Activated naive CD4-positive, alpha-beta T cell treated with anti-CD3 and anti-CD28 coated beads, Interleukin-2, amount 50 U/mL, for 72 hours (primary cell): Measurements from ENCODE around the gene PRUNE2. TPM values are rescaled to one million over a fixed set of nuclear protein-coding genes. Genes with fewer than 3 reads are reported as not detected.
A peak's percentile ranks its signal among the peaks of the same experiment; 100 is the strongest.

Experiments
- ATAC-seq, 2 donors: fragments of 150-1000 bp; cut with Tn5 transposase; 2 replicates each; pipeline ENCODE4 v1.10.0; 2021; ENCODE audit warnings: mild to moderate bottlenecking in 2 of 2, moderate library complexity in 2 of 2
- DNase-seq, 2 donors: peaks; one replicate each; pipeline ENCODE4 v3.0.0; 2021 to 2022; ENCODE audit warnings: low spot score in 2 of 2
- H3K27ac Mint-ChIP-seq, 2 donors: one replicate each; pipeline ENCODE4 v1.8.0; 2022; ENCODE audit warnings: mild to moderate bottlenecking in 2 of 2, mixed read lengths in 2 of 2
- H3K36me3 Mint-ChIP-seq, 2 donors: one replicate each; pipeline ENCODE4 v1.8.0; 2022; ENCODE audit warnings: mixed read lengths in 2 of 2
- H3K9me3 Mint-ChIP-seq, 2 donors: one replicate each; pipeline ENCODE4 v1.8.0; 2022; ENCODE audit warnings: mixed read lengths in 2 of 2
- total RNA-seq, 2 donors: library from RNA; stranded (reverse); gene quantifications; one replicate each; pipeline ENCODE4 v1.2.3, GENCODE V29; 2022

The PRUNE2 gene
- total RNA-seq, 2 donors from 2014 or later, result 0.18 to 0.86 TPM

DNA sequence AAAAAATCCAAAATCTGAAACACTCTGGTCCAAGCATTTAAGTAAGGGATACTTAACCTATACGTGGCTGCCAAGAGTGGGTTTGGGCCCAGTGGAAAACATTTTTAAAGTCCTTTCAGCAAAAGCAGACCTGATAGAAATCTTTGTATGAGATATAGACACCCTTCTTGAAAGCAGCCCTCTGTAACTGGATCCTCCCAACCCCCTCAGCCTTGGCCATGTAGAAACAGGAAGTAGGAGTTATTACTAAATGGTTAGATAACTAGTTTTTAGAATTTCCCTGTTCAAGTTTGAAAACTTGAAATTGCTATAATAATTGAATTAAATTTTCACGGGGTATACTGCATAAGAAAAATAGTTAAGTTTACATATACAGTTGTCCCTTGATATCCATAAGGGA lies 253.0 kb downstream of the PRUNE2 start:
- no peak for ATAC-seq
- H3K9me3 Mint-ChIP-seq, result no peaks in the 10 kb centered on the region
- H3K36me3 Mint-ChIP-seq, result no peaks in the 10 kb centered on the region
- DNase-seq, result no peak
- no peak overlapping the region for H3K27ac Mint-ChIP-seq

DNA sequence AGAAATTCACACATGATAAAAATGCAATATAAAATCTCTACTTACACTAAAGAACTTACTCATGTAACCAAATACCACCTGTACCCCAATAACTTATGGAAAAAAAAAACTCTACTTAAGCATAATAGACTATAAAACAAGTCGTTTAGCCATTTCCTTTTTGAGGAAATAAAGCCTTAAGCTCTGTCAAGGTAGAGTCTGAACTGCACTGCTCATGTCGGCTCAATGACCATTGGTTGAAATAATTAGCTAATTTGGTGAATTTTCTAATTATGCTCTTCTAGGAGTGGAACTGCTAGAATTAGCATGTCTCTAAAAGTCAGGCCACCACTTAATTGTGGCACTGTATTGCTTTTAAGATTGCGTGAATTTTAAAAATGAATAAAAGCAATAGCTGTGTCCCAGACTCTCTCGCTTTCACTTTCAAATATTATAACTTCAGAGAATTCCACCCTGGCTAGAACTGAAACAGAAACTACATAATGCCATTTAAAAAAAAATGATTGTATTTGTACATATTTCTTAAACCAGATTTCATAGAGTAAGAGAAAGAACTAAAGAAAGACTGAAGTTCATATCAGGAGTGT lies 254.7 kb downstream of the PRUNE2 start:
- H3K27ac Mint-ChIP-seq, result peak overlapping the region in 1 of 2 donors; percentile 71

GRCh38 chr9:76650692-76651091 lies 255.2 kb downstream of the PRUNE2 start:
- Mint-ChIP-seq H3K9me3 (no peaks in the 10 kb centered on the region), H3K27ac (peak overlapping the region in 1 of 2 donors; percentile 71), H3K36me3 (no peaks in the 10 kb centered on the region)
- ATAC-seq (no peak), DNase-seq (no peak)

More for the DNA sequence above, 254.7 kb downstream of the PRUNE2 start:
- Mint-ChIP-seq H3K9me3 (no peaks in the 10 kb centered on the region), H3K36me3 (no peaks in the 10 kb centered on the region)
- DNase-seq (no peak), ATAC-seq (peak; percentile 56 to 69)

- no peak for ATAC-seq
These were observed 256.0 kb downstream of the PRUNE2 start for GRCh38 chr9:76649894-76650293.

DNA sequence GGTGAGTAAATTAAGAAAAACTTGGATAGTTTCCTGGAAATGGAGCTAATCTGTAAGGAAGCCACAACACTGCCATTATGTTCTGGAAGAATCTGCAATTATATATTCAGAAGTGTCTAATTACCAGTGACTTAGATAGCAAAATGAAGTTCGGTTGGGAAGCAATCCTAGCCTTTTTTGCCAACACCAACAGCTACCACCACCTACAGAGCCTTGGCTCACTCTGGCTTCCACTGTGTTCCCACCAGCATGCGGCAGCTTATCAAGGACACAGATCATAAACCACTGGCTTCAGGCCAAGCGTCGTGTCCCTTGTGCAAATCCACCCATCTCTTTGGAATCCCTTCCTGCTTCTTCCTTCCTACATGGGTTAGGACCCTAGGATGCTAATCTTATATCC lies 259.7 kb downstream of the PRUNE2 start:
- H3K9me3 Mint-ChIP-seq, result no peaks in the 10 kb centered on the region
- H3K36me3 Mint-ChIP-seq, result no peaks in the 10 kb centered on the region
- H3K27ac Mint-ChIP-seq, result no peak overlapping the region
- DNase-seq, result no peak
- no peak for ATAC-seq

More at GRCh38 chr9:76649894-76650293, 256.0 kb downstream of the PRUNE2 start:
- Mint-ChIP-seq H3K27ac (no peak overlapping the region), H3K36me3 (no peaks in the 10 kb centered on the region), H3K9me3 (no peaks in the 10 kb centered on the region)
- no peak for DNase-seq

DNA sequence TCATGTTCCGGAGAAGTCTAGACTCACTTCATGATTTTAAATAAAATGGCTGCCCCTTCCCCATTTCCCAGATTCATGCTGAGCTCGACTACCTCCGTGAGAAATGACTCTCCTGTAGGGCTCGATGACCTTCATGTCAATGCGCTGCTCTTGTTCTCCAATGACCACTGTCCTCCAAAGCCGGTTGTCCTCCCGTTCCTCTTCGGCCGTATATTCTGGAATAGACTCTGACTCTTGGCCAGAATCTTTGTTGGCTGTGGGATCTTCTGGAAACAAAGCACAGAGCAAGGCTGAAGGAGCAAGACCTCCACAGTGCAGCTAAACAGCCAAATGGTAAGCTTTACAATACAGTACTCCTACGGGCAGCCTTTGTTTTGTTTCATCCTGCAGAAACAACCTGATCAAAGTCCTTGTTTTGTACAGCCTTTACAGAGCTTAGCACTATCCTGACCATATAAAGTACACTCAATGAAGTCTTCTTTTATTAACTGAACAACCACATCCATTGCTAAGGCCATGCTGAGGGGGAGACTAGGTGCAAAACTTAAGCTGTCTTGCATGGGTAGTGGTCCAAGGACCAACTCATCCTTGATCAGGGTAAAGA lies 261.2 kb downstream of the PRUNE2 start:
- ATAC-seq, result no peak
- Mint-ChIP-seq H3K27ac (no peak overlapping the region), H3K9me3 (no peaks in the 10 kb centered on the region), H3K36me3 (no peaks in the 10 kb centered on the region)
- DNase-seq, result no peak

DNA sequence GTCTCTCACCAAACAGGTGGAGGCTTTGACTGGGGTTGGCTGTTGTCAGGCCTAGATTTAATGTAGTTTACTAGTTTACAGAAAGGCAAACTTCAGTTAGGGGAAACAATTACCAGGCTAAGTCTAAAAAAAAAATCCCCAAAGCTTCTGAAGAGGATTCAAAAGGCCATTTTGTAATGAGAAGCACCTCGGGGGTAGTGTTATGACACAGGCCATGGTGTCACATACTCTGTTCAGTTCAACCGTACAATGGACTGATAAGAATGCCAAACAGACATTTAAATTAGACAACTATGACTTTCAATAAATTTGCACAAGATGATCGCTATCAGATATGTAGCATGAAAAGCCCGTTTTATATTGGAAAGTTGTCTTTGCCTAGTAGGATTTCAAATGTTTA lies 261.7 kb downstream of the PRUNE2 start:
- ATAC-seq (no peak), DNase-seq (no peak)
- Mint-ChIP-seq H3K9me3 (no peaks in the 10 kb centered on the region), H3K27ac (no peak overlapping the region), H3K36me3 (no peaks in the 10 kb centered on the region)

GRCh38 chr9:76643399-76644117 lies 262.4 kb downstream of the PRUNE2 start:
- Mint-ChIP-seq H3K9me3 (no peaks in the 10 kb centered on the region), H3K36me3 (no peaks in the 10 kb centered on the region), H3K27ac (no peak overlapping the region)
- DNase-seq (no peak), ATAC-seq (no peak)

- H3K9me3 Mint-ChIP-seq, result no peaks in the 10 kb centered on the region
- no peak for ATAC-seq
- H3K27ac Mint-ChIP-seq, result no peak overlapping the region
- DNase-seq, result no peak
- H3K36me3 Mint-ChIP-seq, result no peaks in the 10 kb centered on the region
These were observed 263.2 kb downstream of the PRUNE2 start for GRCh38 chr9:76642701-76643209.

DNA sequence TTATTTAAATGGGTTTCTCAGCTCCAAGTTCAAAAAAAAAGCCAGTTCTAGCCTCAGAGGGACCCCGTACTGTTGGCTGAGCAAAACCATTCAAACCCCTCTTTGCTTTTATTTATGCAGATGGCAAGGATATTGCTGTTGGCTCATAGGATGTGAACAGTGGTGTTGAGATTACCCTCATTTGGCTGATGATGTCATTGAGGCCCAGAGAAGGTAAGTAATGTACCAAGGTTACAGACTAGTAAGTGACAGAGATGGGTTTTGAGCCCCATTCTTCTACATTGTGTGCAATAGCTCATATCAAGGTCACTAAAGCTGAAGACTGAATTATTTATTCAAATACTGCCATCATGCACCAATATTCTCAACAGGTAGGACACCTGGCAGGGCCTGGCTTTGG lies 263.8 kb downstream of the PRUNE2 start:
- DNase-seq, result no peak

GRCh38 chr9:76638001-76638400 lies 267.9 kb downstream of the PRUNE2 start:
- Mint-ChIP-seq H3K9me3 (no peaks in the 10 kb centered on the region), H3K27ac (no peak overlapping the region), H3K36me3 (no peaks in the 10 kb centered on the region)
- DNase-seq (no peak), ATAC-seq (no peak)

More for the DNA sequence above, 263.8 kb downstream of the PRUNE2 start:
- no peak for ATAC-seq
- Mint-ChIP-seq H3K9me3 (no peaks in the 10 kb centered on the region), H3K27ac (no peak overlapping the region), H3K36me3 (no peaks in the 10 kb centered on the region)

- no peak overlapping the region for H3K27ac Mint-ChIP-seq
- no peak for DNase-seq
- no peak for ATAC-seq
- H3K9me3 Mint-ChIP-seq, result no peaks in the 10 kb centered on the region
- no peaks in the 10 kb centered on the region for H3K36me3 Mint-ChIP-seq
These were observed 268.5 kb downstream of the PRUNE2 start for GRCh38 chr9:76637416-76637815.

- no peak overlapping the region for H3K27ac Mint-ChIP-seq
- H3K36me3 Mint-ChIP-seq, result no peaks in the 10 kb centered on the region
- no peak for DNase-seq
- H3K9me3 Mint-ChIP-seq, result no peaks in the 10 kb centered on the region
- no peak for ATAC-seq
These were observed 271.4 kb downstream of the PRUNE2 start for GRCh38 chr9:76634356-76635054.

DNA sequence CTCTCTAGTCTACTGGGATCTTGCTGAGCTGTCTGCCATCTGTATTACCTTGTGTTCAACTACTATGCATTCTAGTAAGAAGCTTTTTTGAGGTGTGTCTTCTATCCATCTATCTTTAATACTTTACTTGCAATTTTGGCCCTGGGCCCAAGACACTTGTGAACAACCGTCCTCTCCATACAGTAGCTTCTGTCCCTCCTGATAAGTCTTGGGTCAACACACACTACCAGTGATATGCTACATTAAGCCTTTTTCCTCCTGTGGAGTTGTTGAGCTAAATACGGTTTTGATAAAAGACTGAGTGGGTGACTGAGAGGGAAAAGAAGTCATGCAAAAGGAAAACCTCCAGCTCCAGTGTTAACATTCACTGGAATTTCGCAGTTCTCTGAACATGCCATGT lies 275.0 kb downstream of the PRUNE2 start:
- H3K27ac Mint-ChIP-seq, result no peak overlapping the region
- H3K9me3 Mint-ChIP-seq, result no peaks in the 10 kb centered on the region
- no peak for ATAC-seq

DNA sequence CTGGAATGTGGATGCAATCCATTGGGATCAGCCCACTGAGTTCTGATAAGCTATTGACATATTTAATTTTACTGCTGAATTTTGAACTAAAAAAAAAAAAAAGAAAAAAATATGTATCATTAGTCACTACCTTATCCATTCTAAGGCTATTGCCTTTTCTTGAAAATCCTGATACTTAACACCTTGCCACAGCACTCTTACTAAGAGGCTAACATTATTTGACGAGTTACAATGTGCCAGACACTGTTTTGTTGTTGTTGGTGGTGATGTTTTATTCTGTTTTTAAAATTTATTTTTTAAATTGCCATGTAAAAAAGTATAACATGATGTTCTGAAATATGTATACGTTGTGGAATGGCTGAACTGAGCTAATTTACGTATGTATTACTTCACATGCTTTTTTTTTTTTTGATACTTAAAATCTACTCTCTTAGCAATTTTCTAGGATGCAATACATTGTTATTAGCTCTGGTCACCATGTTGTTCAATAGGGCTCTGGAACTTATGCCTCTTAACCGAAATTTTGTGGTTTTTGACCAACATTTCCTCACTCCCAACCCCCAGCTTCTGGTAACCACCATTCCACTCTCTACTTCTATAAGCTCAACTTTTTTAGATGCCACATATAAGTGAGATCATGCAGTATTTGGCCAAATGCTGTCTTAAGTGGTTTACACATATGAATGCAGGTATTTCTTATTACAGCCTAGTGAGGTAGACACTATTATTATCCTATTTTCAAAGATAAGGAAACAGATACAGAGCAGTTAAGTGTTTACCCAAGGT lies 276.5 kb downstream of the PRUNE2 start:
- Mint-ChIP-seq H3K36me3 (no peaks in the 10 kb centered on the region), H3K27ac (no peak overlapping the region), H3K9me3 (no peaks in the 10 kb centered on the region)
- ATAC-seq (peak in 1 of 2 donors; percentile 13), DNase-seq (no peak)

More for the DNA sequence above, 275.0 kb downstream of the PRUNE2 start:
- DNase-seq, result no peak
- H3K36me3 Mint-ChIP-seq, result no peaks in the 10 kb centered on the region

DNA sequence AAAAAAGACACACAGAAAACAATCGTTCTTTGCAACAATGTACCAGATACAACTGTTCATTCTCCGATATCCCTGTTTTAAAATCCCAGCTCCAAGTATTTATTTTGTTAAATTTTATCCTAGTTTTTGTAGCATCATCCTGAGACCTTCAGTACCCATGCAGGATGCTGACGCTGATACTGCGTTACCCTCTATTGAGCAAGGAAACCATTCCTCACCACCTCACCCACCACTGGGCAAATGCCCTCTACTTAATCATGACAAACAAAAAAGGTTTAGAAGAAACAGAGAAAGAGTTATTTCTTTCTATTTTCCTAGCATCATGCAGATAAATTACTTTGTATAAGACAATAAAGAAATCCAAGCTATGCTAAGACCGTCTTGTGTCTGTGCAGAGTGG lies 277.8 kb downstream of the PRUNE2 start:
- no peaks in the 10 kb centered on the region for H3K9me3 Mint-ChIP-seq

More for the DNA sequence above, 277.8 kb downstream of the PRUNE2 start:
- DNase-seq (no peak), ATAC-seq (no peak)
- H3K36me3 Mint-ChIP-seq, result no peaks in the 10 kb centered on the region
- H3K27ac Mint-ChIP-seq, result no peak overlapping the region
